GM21447 (cell line): ENCODE results near the gene WDR47.
"Not testable (repeated sequence)": the region's sequence is repeated elsewhere in the genome, so short reads cannot be mapped to it uniquely, and the experiment has no call there.

ENCODE experiments used
- ATAC-seq: cut with Tn5 transposase; IDR thresholded peaks from one replicate; pipeline ENCODE4 v1.9.1; 2021; ENCODE audit not compliant: unreplicated experiment

Gene WDR47

DNA sequence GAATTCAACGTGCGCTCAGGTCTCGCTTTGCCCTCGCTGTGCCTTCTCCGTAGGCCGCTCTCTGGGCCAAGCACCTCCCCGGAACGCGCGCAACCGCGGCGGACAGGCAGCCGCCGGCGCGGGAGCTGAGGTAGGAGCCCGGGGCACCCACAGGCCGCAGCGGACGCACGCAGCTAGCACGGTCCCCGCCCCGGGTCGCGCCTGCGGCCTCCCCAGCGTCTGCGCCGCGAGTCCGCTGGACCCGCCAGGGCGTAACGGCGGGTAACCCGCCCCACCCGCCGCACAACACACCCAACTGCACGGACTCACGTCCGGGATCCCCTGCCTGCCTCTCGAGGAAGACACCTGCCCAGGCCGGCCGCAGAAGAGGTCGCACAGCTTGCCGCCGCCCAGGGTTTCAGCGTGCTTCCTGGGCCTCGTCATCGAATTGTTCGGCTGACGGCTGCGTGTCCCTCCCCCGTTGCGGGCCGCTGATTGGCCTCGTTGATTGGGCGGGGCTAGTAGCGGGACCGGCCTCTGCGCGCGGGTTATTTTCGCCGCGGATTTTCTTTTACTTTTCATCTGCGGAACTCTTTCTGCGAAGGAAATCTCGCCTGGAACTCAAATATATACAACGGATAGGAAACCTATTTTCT is 78.7 kb downstream of the WDR47 start, which contains the start of gene CLCC1:
TSS of gene CLCC1 (minus strand) at position 433 of the 635 bp plus-strand sequence. CDS start 13,047 bp downstream, outside the sequence.
- peak; percentile 91 for ATAC-seq

- peak; percentile 37 for ATAC-seq
Measured at GRCh38 chr1:108962681-108963051, 79.2 kb downstream of the WDR47 start.

- no peak for ATAC-seq
Measured at GRCh38 chr1:108961752-108962486, 80.0 kb downstream of the WDR47 start.

DNA sequence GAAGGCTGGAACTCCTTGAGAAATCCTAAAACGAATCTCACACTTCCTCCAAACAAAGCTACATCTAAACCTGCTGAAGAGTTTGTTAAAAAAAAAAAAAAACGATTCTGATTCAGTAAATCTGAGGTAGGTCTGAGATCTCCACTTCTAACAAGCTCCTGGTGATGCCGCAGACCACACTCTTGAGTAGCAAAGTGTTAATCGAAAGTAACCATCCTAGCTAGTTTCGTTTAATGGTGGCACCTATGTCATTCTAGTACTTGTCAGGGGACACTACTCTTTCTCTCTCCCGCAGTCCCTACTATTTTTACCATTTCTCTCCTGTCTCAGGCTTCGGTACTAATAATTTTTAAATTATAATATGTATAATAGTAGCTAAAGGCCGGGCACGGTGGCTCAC is 80.7 kb downstream of the WDR47 start:
- no peak for ATAC-seq

- no peak for ATAC-seq
Measured at GRCh38 chr1:108960719-108961118, 81.2 kb downstream of the WDR47 start.

GRCh38 chr1:108957888-108958287 is 84.0 kb downstream of the WDR47 start:
- no peak for ATAC-seq

DNA sequence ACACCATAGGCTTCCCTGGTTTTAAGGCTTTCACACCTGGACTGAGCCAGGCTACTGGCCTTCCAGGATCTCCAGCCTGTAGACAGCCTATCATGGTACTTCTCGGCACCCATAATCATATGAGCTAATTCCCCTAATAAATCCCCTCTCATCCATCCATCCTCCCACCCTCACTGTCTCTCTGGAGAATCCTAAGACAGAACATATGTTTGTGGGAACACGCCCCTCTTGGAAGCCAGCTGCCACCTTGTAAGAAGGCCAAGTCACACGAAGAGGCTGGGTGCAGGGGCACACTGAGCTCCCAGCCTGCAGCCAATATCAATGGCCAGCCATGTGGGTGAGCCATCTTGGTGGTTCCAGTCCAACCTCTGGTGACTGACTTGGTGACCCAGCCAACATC is 86.0 kb downstream of the WDR47 start:
- no peak for ATAC-seq

GRCh38 chr1:108955111-108955510 is 86.8 kb downstream of the WDR47 start:
- no peak for ATAC-seq

DNA sequence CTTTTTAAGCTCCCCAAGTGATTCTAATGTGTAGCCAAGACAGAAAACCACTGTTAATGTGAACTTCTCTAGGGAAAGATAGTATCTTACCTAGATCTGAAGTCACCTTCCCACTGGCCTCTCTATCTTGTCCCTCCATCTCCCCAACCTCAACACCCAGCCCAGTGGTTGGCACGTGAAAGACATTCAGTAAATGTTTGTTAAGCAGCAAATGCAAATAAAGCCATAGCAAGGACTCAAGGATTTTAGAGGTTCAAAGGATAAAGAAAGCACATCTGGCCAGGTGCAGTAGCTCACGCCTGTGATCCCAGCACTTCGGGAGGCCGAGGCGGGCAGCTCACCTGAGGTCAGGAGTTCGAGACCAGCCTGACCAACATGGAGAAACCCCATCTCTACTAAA is 88.5 kb downstream of the WDR47 start:
- no peak for ATAC-seq

DNA sequence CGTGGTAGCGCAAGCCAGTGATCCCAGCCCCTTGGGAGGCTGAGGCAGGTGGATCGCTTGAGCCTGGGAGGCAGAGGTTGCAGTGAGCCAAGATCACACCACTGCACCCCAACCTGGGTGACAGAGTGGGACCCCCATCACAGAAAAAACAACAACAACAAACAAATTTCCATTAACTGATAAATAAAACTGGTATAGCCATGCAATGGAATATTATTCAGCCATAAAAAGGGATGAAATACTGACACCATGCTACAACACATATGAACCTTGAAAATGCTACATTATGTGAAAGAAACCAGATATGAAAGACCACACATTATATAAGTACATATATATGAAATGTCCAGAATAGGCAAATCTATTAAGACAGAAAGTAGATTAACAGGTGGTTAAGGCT is 90.7 kb downstream of the WDR47 start:
- ATAC-seq, result no peak

- no peak for ATAC-seq
Measured at GRCh38 chr1:108949044-108949443, 92.9 kb downstream of the WDR47 start.

DNA sequence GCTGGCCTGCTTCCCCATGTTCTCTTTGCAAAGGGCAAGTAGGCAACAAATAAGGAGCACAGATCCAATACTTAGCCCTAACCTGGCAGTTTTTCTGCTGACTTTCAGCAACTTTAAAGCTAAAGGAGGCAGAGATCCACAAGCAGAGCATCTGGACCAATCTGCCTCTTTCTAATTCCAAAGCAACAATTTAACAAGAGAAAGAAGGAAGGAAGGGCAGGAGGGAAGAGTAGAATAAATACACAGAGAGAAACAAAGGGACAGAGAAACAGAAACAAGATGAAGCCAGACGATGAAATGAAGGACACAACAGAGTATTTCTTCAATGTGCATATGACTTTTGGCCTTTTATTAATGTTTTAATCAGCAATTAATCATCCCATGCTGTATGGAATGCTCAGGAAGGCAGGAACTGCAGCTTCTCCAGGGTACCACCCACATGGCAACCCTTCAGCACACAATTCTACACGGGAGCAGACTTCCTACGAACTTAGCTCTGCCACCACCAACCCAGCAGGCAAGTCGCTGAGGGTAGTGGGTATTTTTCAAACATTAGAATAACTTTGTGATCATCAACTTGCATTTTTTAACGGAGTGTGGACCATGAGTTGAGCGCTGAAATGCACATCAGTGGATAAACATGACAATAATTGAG is 93.9 kb downstream of the WDR47 start:
- ATAC-seq, result no peak

- no peak for ATAC-seq
Measured at GRCh38 chr1:108936170-108936569, 105.7 kb downstream of the WDR47 start.

- no peak for ATAC-seq
Measured at GRCh38 chr1:108933944-108934343, 108.0 kb downstream of the WDR47 start.

DNA sequence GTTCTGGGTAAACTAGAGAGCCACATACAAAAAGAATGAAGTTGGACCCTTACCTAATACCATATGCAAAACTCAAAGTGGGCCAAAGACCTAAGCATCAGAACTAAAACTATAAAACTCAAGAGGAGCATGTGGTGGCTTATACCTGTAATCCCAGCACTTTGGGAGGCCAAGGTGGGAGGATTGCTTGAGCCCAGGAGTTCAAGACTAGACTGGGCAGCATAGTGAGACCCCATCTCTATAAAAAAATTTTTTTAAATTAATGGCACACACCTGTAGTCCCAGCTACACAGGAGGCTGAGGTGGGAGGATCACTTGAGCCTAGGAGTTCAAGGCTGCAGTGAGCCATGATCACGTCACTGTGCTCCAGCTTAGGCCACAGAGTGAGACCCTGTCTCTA is 114.3 kb downstream of the WDR47 start:
- not testable (repeated sequence) for ATAC-seq

GRCh38 chr1:108925920-108926319 is 116.0 kb downstream of the WDR47 start:
- no peak for ATAC-seq
